ENCODE measurements around the gene TPRN. TPM values are rescaled to one million over a fixed set of nuclear protein-coding genes. Genes with fewer than 3 reads are reported as not detected.

TPRN gene
- total RNA-seq, 1 experiment from 2014 or later = 43.1 TPM

DNA sequence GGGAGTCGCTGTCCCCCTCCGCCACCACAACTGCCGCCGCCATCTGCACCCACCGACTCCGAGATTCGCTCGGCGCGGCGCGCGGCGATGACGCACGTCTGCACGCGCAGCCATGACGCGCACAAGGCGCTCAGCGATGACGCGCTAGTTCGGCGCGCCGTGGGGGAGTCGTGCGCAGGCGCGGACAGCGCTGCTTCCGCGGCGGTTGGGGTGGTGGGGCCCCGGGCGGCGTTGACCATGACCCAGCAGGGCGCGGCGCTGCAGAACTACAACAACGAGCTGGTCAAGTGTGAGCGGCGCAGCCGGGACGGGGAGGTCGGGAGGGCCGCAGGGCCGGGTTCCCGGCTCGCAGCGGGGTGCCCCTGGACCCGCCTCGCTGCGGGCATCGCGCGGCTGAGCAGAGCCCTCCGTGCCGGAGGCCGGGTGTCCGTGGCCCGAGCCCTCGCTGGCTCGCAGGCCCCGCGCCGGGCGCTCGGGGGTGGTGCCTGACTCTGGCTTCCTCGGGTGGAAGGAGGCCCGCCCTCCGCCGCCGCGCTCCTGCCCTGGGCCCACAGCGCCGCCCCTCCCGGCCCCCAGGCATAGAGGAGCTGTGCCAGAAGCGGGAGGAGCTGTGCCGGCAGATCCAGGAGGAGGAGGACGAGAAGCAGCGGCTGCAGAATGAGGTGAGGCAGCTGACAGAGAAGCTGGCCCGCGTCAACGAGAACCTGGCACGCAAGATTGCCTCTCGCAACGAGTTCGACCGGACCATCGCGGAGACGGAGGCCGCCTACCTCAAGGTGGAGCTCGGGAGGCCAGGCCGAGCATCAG lies 11.8 kb downstream of the TPRN start, which contains the start of the genes ANAPC2 and SSNA1 (continued):
- TF ChIP-seq, protein P1, sequence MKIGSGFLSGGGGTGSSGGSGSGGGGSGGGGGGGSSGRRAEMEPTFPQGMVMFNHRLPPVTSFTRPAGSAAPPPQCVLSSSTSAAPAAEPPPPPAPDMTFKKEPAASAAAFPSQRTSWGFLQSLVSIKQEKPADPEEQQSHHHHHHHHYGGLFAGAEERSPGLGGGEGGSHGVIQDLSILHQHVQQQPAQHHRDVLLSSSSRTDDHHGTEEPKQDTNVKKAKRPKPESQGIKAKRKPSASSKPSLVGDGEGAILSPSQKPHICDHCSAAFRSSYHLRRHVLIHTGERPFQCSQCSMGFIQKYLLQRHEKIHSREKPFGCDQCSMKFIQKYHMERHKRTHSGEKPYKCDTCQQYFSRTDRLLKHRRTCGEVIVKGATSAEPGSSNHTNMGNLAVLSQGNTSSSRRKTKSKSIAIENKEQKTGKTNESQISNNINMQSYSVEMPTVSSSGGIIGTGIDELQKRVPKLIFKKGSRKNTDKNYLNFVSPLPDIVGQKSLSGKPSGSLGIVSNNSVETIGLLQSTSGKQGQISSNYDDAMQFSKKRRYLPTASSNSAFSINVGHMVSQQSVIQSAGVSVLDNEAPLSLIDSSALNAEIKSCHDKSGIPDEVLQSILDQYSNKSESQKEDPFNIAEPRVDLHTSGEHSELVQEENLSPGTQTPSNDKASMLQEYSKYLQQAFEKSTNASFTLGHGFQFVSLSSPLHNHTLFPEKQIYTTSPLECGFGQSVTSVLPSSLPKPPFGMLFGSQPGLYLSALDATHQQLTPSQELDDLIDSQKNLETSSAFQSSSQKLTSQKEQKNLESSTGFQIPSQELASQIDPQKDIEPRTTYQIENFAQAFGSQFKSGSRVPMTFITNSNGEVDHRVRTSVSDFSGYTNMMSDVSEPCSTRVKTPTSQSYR (CRISPR knock-in tag; IDR thresholded peaks at IDR 0.05) = peak; percentile 70; the same call in 1 of the 2 replicates
- TF ChIP-seq SMAD4 (CRISPR knock-in tag; IDR thresholded peaks at IDR 0.05) (no peak), ATF1 (CRISPR knock-in tag; IDR thresholded peaks at IDR 0.05) (peak; percentile 100; the same call in 1 of the 2 replicates), KAT7 (CRISPR knock-in tag; IDR thresholded peaks at IDR 0.05; ENCODE audit: borderline replicate concordance) (peak; percentile 94; the same call in 1 of the 2 replicates), ARID4B (CRISPR knock-in tag; IDR thresholded peaks at IDR 0.05; ENCODE audit: borderline replicate concordance) (peak; percentile 85; the same call in 1 of the 2 replicates), FOXJ3 (CRISPR knock-in tag; IDR thresholded peaks at IDR 0.05; ENCODE audit: borderline replicate concordance) (no peak), NFATC4 (CRISPR knock-in tag; IDR thresholded peaks at IDR 0.05) (peak; percentile 47; the same call in 1 of the 2 replicates), ATF6 (CRISPR knock-in tag; IDR thresholded peaks at IDR 0.05) (no peak), JAZF1 (CRISPR knock-in tag; IDR thresholded peaks at IDR 0.05) (no peak), ZNF416 (CRISPR knock-in tag; IDR thresholded peaks at IDR 0.05) (no peak), FOXP4 (CRISPR knock-in tag; IDR thresholded peaks at IDR 0.05) (peak; percentile 88), GTF2I (CRISPR knock-in tag; conservative IDR thresholded peaks at IDR 0.05) (no peak), ZBTB21 (CRISPR knock-in tag; IDR thresholded peaks at IDR 0.05; ENCODE audit: borderline replicate concordance) (peak; percentile 95), ZNF532 (CRISPR knock-in tag; IDR thresholded peaks at IDR 0.05; ENCODE audit: borderline replicate concordance) (no peak), OVOL2 (CRISPR knock-in tag; IDR thresholded peaks at IDR 0.05; ENCODE audit: borderline replicate concordance) (no peak), FOXP1 (CRISPR knock-in tag; IDR thresholded peaks at IDR 0.05; ENCODE audit: borderline replicate concordance) (no peak), ESRRA (CRISPR knock-in tag; IDR thresholded peaks at IDR 0.05; ENCODE audit: borderline replicate concordance) (peak; percentile 91), ZNF317 (CRISPR knock-in tag; IDR thresholded peaks at IDR 0.05; ENCODE audit: borderline replicate concordance, low read depth) (no peak)
- TF ChIP-seq, protein P2, sequence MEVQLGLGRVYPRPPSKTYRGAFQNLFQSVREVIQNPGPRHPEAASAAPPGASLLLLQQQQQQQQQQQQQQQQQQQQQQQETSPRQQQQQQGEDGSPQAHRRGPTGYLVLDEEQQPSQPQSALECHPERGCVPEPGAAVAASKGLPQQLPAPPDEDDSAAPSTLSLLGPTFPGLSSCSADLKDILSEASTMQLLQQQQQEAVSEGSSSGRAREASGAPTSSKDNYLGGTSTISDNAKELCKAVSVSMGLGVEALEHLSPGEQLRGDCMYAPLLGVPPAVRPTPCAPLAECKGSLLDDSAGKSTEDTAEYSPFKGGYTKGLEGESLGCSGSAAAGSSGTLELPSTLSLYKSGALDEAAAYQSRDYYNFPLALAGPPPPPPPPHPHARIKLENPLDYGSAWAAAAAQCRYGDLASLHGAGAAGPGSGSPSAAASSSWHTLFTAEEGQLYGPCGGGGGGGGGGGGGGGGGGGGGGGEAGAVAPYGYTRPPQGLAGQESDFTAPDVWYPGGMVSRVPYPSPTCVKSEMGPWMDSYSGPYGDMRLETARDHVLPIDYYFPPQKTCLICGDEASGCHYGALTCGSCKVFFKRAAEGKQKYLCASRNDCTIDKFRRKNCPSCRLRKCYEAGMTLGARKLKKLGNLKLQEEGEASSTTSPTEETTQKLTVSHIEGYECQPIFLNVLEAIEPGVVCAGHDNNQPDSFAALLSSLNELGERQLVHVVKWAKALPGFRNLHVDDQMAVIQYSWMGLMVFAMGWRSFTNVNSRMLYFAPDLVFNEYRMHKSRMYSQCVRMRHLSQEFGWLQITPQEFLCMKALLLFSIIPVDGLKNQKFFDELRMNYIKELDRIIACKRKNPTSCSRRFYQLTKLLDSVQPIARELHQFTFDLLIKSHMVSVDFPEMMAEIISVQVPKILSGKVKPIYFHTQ (CRISPR knock-in tag; IDR thresholded peaks at IDR 0.05) = no peak

All from WTC11 (cell line).